Breast epithelium (tissue), 3 donors: ENCODE data around the gene MAN1B1.

ENCODE experiments used
- CTCF ChIP-seq, 3 donors: fragments of 450-650 bp; IDR thresholded peaks; one replicate each; pipeline ENCODE4 v1.5.1; 2016 to 2017; ENCODE audit warnings: antibody characterized with exemption in 3 of 3, mild to moderate bottlenecking in 3 of 3, moderate library complexity in 3 of 3
- POLR2AphosphoS5 ChIP-seq, 3 donors: sonication (generic); formaldehyde crosslinking; IDR thresholded peaks; one replicate each; pipeline ENCODE4 v1.6.1; 2017; ENCODE audit warnings: antibody characterized with exemption in 3 of 3

- TF ChIP-seq CTCF (IDR thresholded peaks at IDR 0.05), result no peak
- no peak for TF ChIP-seq POLR2AphosphoS5 (IDR thresholded peaks at IDR 0.05)
These were observed 29.2 kb upstream of the MAN1B1 start for GRCh38 chr9:137057545-137057944.
